ENCODE data around the gene MBOAT7. TPM values are rescaled to one million over a fixed set of nuclear protein-coding genes. Genes with fewer than 3 reads are reported as not detected.

MBOAT7 gene
- total and polyA plus RNA-seq, 2 of the 4 experiments (the other 2 are of a cell fraction): 11.3 to 121 TPM

- no peak overlapping the region for H3K4me2 ChIP-seq (ENCODE audit: low read depth, low read length)
- H2AK9ac ChIP-seq (replicated peaks; ENCODE audit: low read depth, low read length, poor library complexity): no peak overlapping the region
- no peak overlapping the region for H2BK5ac ChIP-seq (ENCODE audit: low read depth, low read length, poor library complexity, severe bottlenecking)
- peaks cover 7% of the 10 kb centered on the region; the same call in 1 of the 2 replicates for H4K20me1 ChIP-seq (ENCODE audit: insufficient read depth, low read length)
- H2BK15ac ChIP-seq (ENCODE audit: low read depth, low read length): no peak overlapping the region
- H3K27me3 ChIP-seq (ENCODE audit: control insufficient read depth, insufficient read depth, low read length): no peaks in the 10 kb centered on the region
- no peak overlapping the region for H2BK120ac ChIP-seq (ENCODE audit: low read depth, low read length)
- no peaks in the 10 kb centered on the region for H3K9me1 ChIP-seq (ENCODE audit: insufficient read depth, low read length)
- H3K4me3 ChIP-seq (ENCODE audit: insufficient read depth, low read depth, low read length): no peak overlapping the region
- no peak for TF ChIP-seq ELK1 (IDR thresholded peaks at IDR 0.05; ENCODE audit: borderline replicate concordance, low read depth, low read length)
- TF ChIP-seq RCOR1 (IDR thresholded peaks at IDR 0.05; ENCODE audit: insufficient replicate concordance, low read length): no peak
- no peak for TF ChIP-seq POLR2A (IDR thresholded peaks at IDR 0.05; ENCODE audit: low read depth, low read length)
- no peak for TF ChIP-seq NFE2L2 (IDR thresholded peaks at IDR 0.05; ENCODE audit: low read depth, low read length)
- no peaks in the 10 kb centered on the region for H3K9me3 ChIP-seq (ENCODE audit: control insufficient read depth, insufficient read depth, low read length)
- H4K8ac ChIP-seq (ENCODE audit: low read depth in 2 of 2, low read length in 2 of 2): no peak overlapping the region
- ChIA-PET POLR2A (ENCODE audit: unreplicated experiment) (no interaction called here), CTCF (no interaction called here)
- H4K5ac ChIP-seq (ENCODE audit: low read depth, low read length): no peak overlapping the region
- no peaks in the 10 kb centered on the region for H3K4me1 ChIP-seq (ENCODE audit: control insufficient read depth, insufficient read depth, low read length)
- no peak overlapping the region for H3K4ac ChIP-seq (ENCODE audit: low read depth, low read length)
- no peak overlapping the region for H3K14ac ChIP-seq (replicated peaks; ENCODE audit: low read depth, low read length)
- ATAC-seq (ENCODE audit: low read depth) (no peak), DNase-seq (no peak)
- H3K9ac ChIP-seq (ENCODE audit: low read depth, low read length): no peak overlapping the region
- H3K36me3 ChIP-seq (ENCODE audit: control insufficient read depth, insufficient read depth, low read length): peaks cover 79% of the 10 kb centered on the region
- BruUV-seq (replicated peaks): no TSS peak
- no peak overlapping the region for H2AK5ac ChIP-seq (ENCODE audit: low read depth, low read length)
- 100% methylated on average over 3 of the region's 12 CpGs; no CpG with 5 or more reads in 1 of the 2 experiments for WGBS, 2 experiments (ENCODE audit: extremely low coverage in 2 of 2, insufficient read length in 1 of 2)
- H3K56ac ChIP-seq (ENCODE audit: extremely low read depth, insufficient read depth, low read length): no peak overlapping the region
- dilution Hi-C loops (cut with HindIII; ENCODE audit: low sequenced_read_pairs, unreplicated experiment) (no loop called here), intact Hi-C loops (cut with micrococcal nuclease) (no loop called here), in situ Hi-C loops (cut with MboI; ENCODE audit: low sequenced_read_pairs) (no loop called here)
- no peak overlapping the region for H3K18ac ChIP-seq (ENCODE audit: low read depth, low read length)
- no peak overlapping the region for H2AFZ ChIP-seq (replicated peaks; ENCODE audit: low read length, poor library complexity)
- no peak overlapping the region for H3K27ac ChIP-seq (ENCODE audit: insufficient read depth, low read length)
- H3K23ac ChIP-seq (ENCODE audit: low read depth, low read length): no peak overlapping the region
- no peak overlapping the region for H2BK20ac ChIP-seq (ENCODE audit: low read depth, low read length)
- H4K91ac ChIP-seq (ENCODE audit: insufficient read depth, low read depth, low read length): no peak overlapping the region
- H3K79me1 ChIP-seq (ENCODE audit: low read depth in 1 of 2, low read length in 2 of 2): peaks cover 2 to 16% of the 10 kb centered on the region in 2 experiments; a peak in 2 of 4 replicates
Measured at GRCh38 chr19:54152267-54152666, 37.1 kb downstream of the MBOAT7 start.

Data from IMR-90 (cell line).